Activated T-helper 1 cell treated with anti-CD3 and anti-CD28 coated beads, Interleukin-2, amount 50 U/mL, for 16 hours (primary cell): ENCODE results near the gene ZFYVE28.

Experiments
- DNase-seq, 2 donors: peaks; one replicate each; pipeline ENCODE4 v3.0.0-alpha.2; 2020; ENCODE audit warnings: low read depth in 1 of 2, low spot score in 1 of 2

The ZFYVE28 gene

GRCh38 chr4:2291705-2292645 is 126.5 kb downstream of the ZFYVE28 start:
- no peak for DNase-seq

- peak; percentile 42 to 65 for DNase-seq
Observed at GRCh38 chr4:2290974-2291704, 127.3 kb downstream of the ZFYVE28 start.

- DNase-seq = no peak
Observed at GRCh38 chr4:2290488-2290887, 128.0 kb downstream of the ZFYVE28 start.

- DNase-seq = no peak
Observed at GRCh38 chr4:2289955-2290333, 128.5 kb downstream of the ZFYVE28 start.

- DNase-seq = no peak
Observed at GRCh38 chr4:2289311-2289954, 129.0 kb downstream of the ZFYVE28 start.

- no peak for DNase-seq
Observed at GRCh38 chr4:2288051-2288541, 130.3 kb downstream of the ZFYVE28 start.

- DNase-seq = no peak
Observed at GRCh38 chr4:2287594-2287915, 130.9 kb downstream of the ZFYVE28 start.

- no peak for DNase-seq
Observed at GRCh38 chr4:2286904-2287593, 131.4 kb downstream of the ZFYVE28 start.

GRCh38 chr4:2285613-2286381 is 132.6 kb downstream of the ZFYVE28 start:
- DNase-seq = no peak

GRCh38 chr4:2284934-2285612 is 133.4 kb downstream of the ZFYVE28 start:
- no peak for DNase-seq

- DNase-seq = peak in 1 of 2 donors; percentile 1
Observed at GRCh38 chr4:2284161-2284933, 134.1 kb downstream of the ZFYVE28 start.

- no peak for DNase-seq
Observed at GRCh38 chr4:2283199-2283711, 135.2 kb downstream of the ZFYVE28 start.

- DNase-seq = peak; percentile 65
Observed at GRCh38 chr4:2281575-2282343, 136.7 kb downstream of the ZFYVE28 start.

- no peak for DNase-seq
Observed at GRCh38 chr4:2280531-2281300, 137.7 kb downstream of the ZFYVE28 start.

GRCh38 chr4:2277956-2278355 is 140.5 kb downstream of the ZFYVE28 start:
- DNase-seq = no peak

- DNase-seq = no peak
Observed at GRCh38 chr4:2276581-2277325, 141.7 kb downstream of the ZFYVE28 start.
